ENCODE data around the gene DLX6.

- no peak for TF ChIP-seq CTCF (IDR thresholded peaks at IDR 0.05)
- TF ChIP-seq POLR2A (IDR thresholded peaks at IDR 0.05) = no peak
- no peak for TF ChIP-seq POLR2AphosphoS5 (IDR thresholded peaks at IDR 0.05)
These were observed 9.0 kb upstream of the DLX6 start for GRCh38 chr7:96996111-96996957.
